GM12878 (cell line): ENCODE data around the gene PATJ. TPM values are rescaled to one million over a fixed set of nuclear protein-coding genes. Genes with fewer than 3 reads are reported as not detected.

Experiments
- ATAC-seq: fragments of 200-7000 bp; cut with Tn5 transposase; 3 replicates; pipeline ENCODE4 v1.9.1; 2020; ENCODE audit warnings: mild to moderate bottlenecking, moderate library complexity
- BruUV-seq: library from RNA; stranded (reverse); fragments of 400-500 nt; replicated peaks from 2 replicates; lab custom pipeline; 2021; lab: Mats Ljungman, UMichigan
- CTCF ChIA-PET: fragments of 300-600 bp; sonication (Branson Sonifier 250); formaldehyde crosslinking; extraction: SDS; loops from one replicate; lab custom pipeline; 2021; ENCODE audit warnings: inconsistent platforms; lab: Yijun Ruan, JAX
- POLR2A ChIA-PET: fragments of 350-600 bp; formaldehyde crosslinking; extraction: SDS; loops from one replicate; lab custom pipeline; 2021; ENCODE audit warnings: inconsistent platforms; lab: Charles Lee
- RAD21 ChIA-PET: fragments of 300-600 bp; sonication (Branson Sonifier 250); formaldehyde crosslinking; loops from one replicate; lab custom pipeline; 2023; ENCODE audit warnings: antibody characterized with exemption; ENCODE audit not compliant: unreplicated experiment; lab: Charles Lee
- SMC1A ChIA-PET: fragments of 300-600 bp; sonication (Branson Sonifier 250); formaldehyde crosslinking; loops from one replicate; lab custom pipeline; 2023; ENCODE audit not compliant: unreplicated experiment, uncharacterized antibody; lab: Charles Lee
- DNase-seq: peaks from one replicate; pipeline ENCODE4 v3.0.0-alpha.2; 2011; ENCODE audit warnings: low read depth, low spot score
- FAIRE-seq: peaks from 3 replicates; lab custom pipeline; 2011; peaks lifted over from hg19 to GRCh38; lab: Jason Lieb, UNC
- H2AFZ ChIP-seq: 2 replicates; pipeline ENCODE4 v1.6.0; 2011; ENCODE audit warnings: low read depth, low read length, control low read depth; ENCODE audit not compliant: control insufficient read depth
- H3K27ac ChIP-seq: 2 replicates; pipeline ENCODE4 v1.5.1; 2011; ENCODE audit warnings: control low read depth; ENCODE audit not compliant: control insufficient read depth, insufficient read depth
- H3K27me3 ChIP-seq, 2 experiments: replicated peaks in 1 of 2; 2 replicates each; pipeline versions ENCODE4 v1.6.0 to v1.6.1; 2011; ENCODE audit warnings: low read length in 1 of 2; ENCODE audit not compliant: control insufficient read depth in 2 of 2, insufficient read depth in 2 of 2
- H3K36me3 ChIP-seq, 2 experiments: 2 replicates each; pipeline ENCODE4 v1.5.1; 2011; ENCODE audit warnings: low read length in 1 of 2; ENCODE audit not compliant: control insufficient read depth in 2 of 2, insufficient read depth in 2 of 2
- H3K4me1 ChIP-seq: 2 replicates; pipeline ENCODE4 v1.6.1; 2011; ENCODE audit warnings: mild to moderate bottlenecking, low read length, moderate library complexity, mixed read lengths; ENCODE audit not compliant: control insufficient read depth, insufficient read depth
- H3K4me2 ChIP-seq: 2 replicates; pipeline ENCODE4 v1.6.0; 2011; ENCODE audit warnings: control low read depth; ENCODE audit not compliant: control insufficient read depth, insufficient read depth
- H3K4me3 ChIP-seq: fragments of 200-600 bp; sonication (generic); 2 replicates; pipeline ENCODE4 v1.5.1; 2016
- H3K79me2 ChIP-seq: 2 replicates; pipeline ENCODE4 v1.6.0; 2011; ENCODE audit warnings: low read length; ENCODE audit not compliant: control insufficient read depth, insufficient read depth
- H3K9ac ChIP-seq: 2 replicates; pipeline ENCODE4 v1.8.0; 2011; ENCODE audit warnings: low read length, control low read depth, mixed read lengths; ENCODE audit not compliant: control insufficient read depth, insufficient read depth
- H3K9me3 ChIP-seq: replicated peaks from 3 replicates; pipeline ENCODE4 v1.5.1; 2011; ENCODE audit warnings: mild to moderate bottlenecking, low read length; ENCODE audit not compliant: control insufficient read depth, insufficient read depth
- H4K20me1 ChIP-seq: 2 replicates; pipeline ENCODE4 v1.6.0; 2011; ENCODE audit not compliant: control insufficient read depth, insufficient read depth
- ASH2L ChIP-seq: fragments of 300-600, 200-600 bp; sonication (generic); IDR thresholded peaks from 2 replicates; pipeline ENCODE4 v1.6.1; 2017; ENCODE audit warnings: low read depth, mild to moderate bottlenecking, borderline replicate concordance
- BCL3 ChIP-seq: IDR thresholded peaks from 2 replicates; pipeline ENCODE4 v1.6.1; 2011; ENCODE audit warnings: borderline replicate concordance, low read depth, mild to moderate bottlenecking, moderate library complexity, low read length; ENCODE audit not compliant: insufficient read depth, poor library complexity, severe bottlenecking
- BCLAF1 ChIP-seq: fragments of 450-650 bp; IDR thresholded peaks from 2 replicates; pipeline ENCODE4 v1.6.1; 2017; ENCODE audit warnings: antibody characterized with exemption, mild to moderate bottlenecking, moderate library complexity
- CHD4 ChIP-seq: fragments of 200-600 bp; sonication (generic); IDR thresholded peaks from 2 replicates; pipeline ENCODE4 v1.6.1; 2016; ENCODE audit warnings: mild to moderate bottlenecking
- HDAC2 ChIP-seq: fragments of 200-600 bp; sonication (generic); IDR thresholded peaks from 2 replicates; pipeline ENCODE4 v1.6.1; 2017
- PML ChIP-seq: IDR thresholded peaks from 2 replicates; pipeline ENCODE4 v1.6.1; 2012; ENCODE audit warnings: low read length, inconsistent platforms
- RB1 ChIP-seq: fragments of 450-650 bp; formaldehyde crosslinking; IDR thresholded peaks from 2 replicates; pipeline ENCODE4 v1.6.1; 2017; ENCODE audit warnings: mild to moderate bottlenecking, borderline replicate concordance
- TCF12 ChIP-seq: IDR thresholded peaks from 2 replicates; pipeline ENCODE4 v1.6.1; 2011; ENCODE audit warnings: low read depth, mild to moderate bottlenecking, low read length
- YBX1 ChIP-seq: fragments of 450-650 bp; IDR thresholded peaks from 2 replicates; pipeline ENCODE4 v1.6.1; 2016; ENCODE audit warnings: antibody characterized with exemption
- ZSCAN29 ChIP-seq: fragments of 450-650 bp; IDR thresholded peaks from 2 replicates; pipeline ENCODE4 v1.6.1; 2017; ENCODE audit warnings: mild to moderate bottlenecking, moderate library complexity
- WGBS: methylation state at CpG from one replicate; pipeline ENCODE4 v1.1.6; 2016; ENCODE audit warnings: low lambda C conversion rate; ENCODE audit not compliant: insufficient replicate concordance, insufficient coverage; ENCODE audit errors: missing lambda C conversion rate; 5-methylcytosine and 5-hydroxymethylcytosine counted together
- in situ Hi-C: fragments of 300-500 bp; cut with MboI; formaldehyde crosslinking; loops from 9 replicates; pipeline ENCODE4 v1.14.3; 2018; ENCODE audit warnings: mixed read lengths
- intact Hi-C: fragments of 100-400 bp; cut with micrococcal nuclease; formaldehyde crosslinking; loops from one replicate; pipeline ENCODE4 v1.14.2; 2022; ENCODE audit not compliant: unreplicated experiment
- polyA plus RNA-seq, 11 experiments: library from polyadenylated mRNA; depleted of rRNA in 4 of 11; unstranded in 6 of 11; stranded (reverse) in 5 of 11; fragments of >200 nt; fragmentation: Nextera tagmentation in 4 of 11; fragmentation: Illumina TruSeq in 1 of 11; extraction: Ambion mirVana in 4 of 11; extraction: Trizol in 1 of 11; gene quantifications; 1 replicate in 1 of 11; 2 replicates in 10 of 11; pipeline versions ENCODE4 v1.2.1 to v1.2.3, GENCODE V29; 2011 to 2016; ENCODE audit warnings: inconsistent platforms in 2 of 11, missing spikeins in 2 of 11, low read depth in 1 of 11
- total RNA-seq, 4 experiments: library from RNA; depleted of rRNA in 3 of 4; stranded (reverse); fragments of >200 nt in 3 of 4; fragmentation: Illumina TruSeq in 1 of 4; extraction: Trizol in 1 of 4; gene quantifications; 2 replicates each; pipeline versions ENCODE4 v1.2.1 to v1.2.3, GENCODE V29; 2013 to 2021
- TF ChIP-seq, protein P1 (sequence below): IDR thresholded peaks from 2 replicates; pipeline ENCODE4 v1.6.1; 2011; ENCODE audit warnings: borderline replicate concordance, low read depth, mild to moderate bottlenecking, moderate library complexity, mixed read lengths, low read length; ENCODE audit not compliant: insufficient read depth; ENCODE audit errors: extremely low read length
- TF ChIP-seq, protein P2 (sequence below): fragments of 450-650 bp; IDR thresholded peaks from 2 replicates; pipeline ENCODE4 v1.6.1; 2017; ENCODE audit warnings: mild to moderate bottlenecking

Gene PATJ
- total and polyA plus RNA-seq, 10 of the 15 experiments (the other 5 are each of a cell fraction or from before 2014, with no cell fraction given), result 2.8 to 13.9 (median 6.9) TPM

DNA sequence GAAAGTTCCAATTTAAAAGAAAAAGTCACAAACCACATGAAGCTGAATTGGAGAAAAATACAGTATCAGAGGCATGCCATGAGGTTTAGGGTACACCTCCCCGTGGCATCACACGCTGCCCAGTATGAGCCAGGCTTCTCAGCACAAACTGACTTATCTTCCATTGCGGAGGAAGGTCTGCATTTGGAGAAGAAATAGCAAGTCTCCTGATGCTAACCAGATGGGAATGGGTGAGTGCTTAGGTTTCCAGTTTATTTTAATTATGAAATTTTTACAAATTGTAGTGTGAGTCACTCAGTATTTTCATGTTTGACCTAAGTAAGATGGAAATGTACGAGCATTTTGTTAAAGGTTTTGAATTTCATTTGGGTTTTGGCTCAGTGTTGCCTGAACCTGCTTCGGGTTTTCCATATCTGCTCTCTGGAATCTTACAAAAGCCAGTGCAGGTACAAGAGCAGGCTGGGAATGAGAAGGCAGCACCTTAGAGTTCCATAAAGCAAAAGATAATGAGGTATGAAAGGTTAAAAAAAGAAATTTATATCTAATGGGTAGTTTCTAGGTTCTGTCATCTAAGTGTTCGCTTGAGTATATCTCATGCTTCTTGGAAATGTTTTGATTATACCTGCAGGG is 213.9 kb downstream of the PATJ start (continued):
- TF ChIP-seq ASH2L (no peak), YBX1 (no peak), ZSCAN29 (no peak), RB1 (no peak)
- TF ChIP-seq, protein P1, sequence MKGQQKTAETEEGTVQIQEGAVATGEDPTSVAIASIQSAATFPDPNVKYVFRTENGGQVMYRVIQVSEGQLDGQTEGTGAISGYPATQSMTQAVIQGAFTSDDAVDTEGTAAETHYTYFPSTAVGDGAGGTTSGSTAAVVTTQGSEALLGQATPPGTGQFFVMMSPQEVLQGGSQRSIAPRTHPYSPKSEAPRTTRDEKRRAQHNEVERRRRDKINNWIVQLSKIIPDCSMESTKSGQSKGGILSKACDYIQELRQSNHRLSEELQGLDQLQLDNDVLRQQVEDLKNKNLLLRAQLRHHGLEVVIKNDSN, result no peak

GRCh38 chr1:61956784-61957183 is 214.5 kb downstream of the PATJ start:
- no peak for ATAC-seq
- ChIA-PET SMC1A (no interaction called here), RAD21 (no interaction called here), CTCF (no interaction called here), POLR2A (no interaction called here)
- FAIRE-seq, result no peak
- in situ Hi-C loops, result no loop called here
- Histone ChIP-seq H3K4me3 (no peak overlapping the region), H3K79me2 (no peaks in the 10 kb centered on the region), H3K9me3 (no peaks in the 10 kb centered on the region), H3K9ac (no peak overlapping the region), H3K27ac (no peak overlapping the region), H3K4me1 (no peaks in the 10 kb centered on the region), H3K27me3 (no peaks in the 10 kb centered on the region), H2AFZ (no peak overlapping the region), H3K4me2 (no peak overlapping the region), H3K36me3 (no peaks in the 10 kb centered on the region), H4K20me1 (no peaks in the 10 kb centered on the region)
- WGBS, result 44% methylated on average over 2 of the region's 2 CpGs
- DNase-seq, result no peak
- BruUV-seq, result no TSS peak
- intact Hi-C loops, result loop anchor here (10.0 kb wide), 1 partner anchor 168 kb away; no protein-coding TSS in a partner anchor
- no peak for TF ChIP-seq TCF12
- TF ChIP-seq, protein P1, result no peak
- no peak for TF ChIP-seq PML
- TF ChIP-seq BCLAF1, result no peak
- TF ChIP-seq CHD4, result no peak
- no peak for TF ChIP-seq BCL3
- no peak for TF ChIP-seq HDAC2
- TF ChIP-seq, protein P2, sequence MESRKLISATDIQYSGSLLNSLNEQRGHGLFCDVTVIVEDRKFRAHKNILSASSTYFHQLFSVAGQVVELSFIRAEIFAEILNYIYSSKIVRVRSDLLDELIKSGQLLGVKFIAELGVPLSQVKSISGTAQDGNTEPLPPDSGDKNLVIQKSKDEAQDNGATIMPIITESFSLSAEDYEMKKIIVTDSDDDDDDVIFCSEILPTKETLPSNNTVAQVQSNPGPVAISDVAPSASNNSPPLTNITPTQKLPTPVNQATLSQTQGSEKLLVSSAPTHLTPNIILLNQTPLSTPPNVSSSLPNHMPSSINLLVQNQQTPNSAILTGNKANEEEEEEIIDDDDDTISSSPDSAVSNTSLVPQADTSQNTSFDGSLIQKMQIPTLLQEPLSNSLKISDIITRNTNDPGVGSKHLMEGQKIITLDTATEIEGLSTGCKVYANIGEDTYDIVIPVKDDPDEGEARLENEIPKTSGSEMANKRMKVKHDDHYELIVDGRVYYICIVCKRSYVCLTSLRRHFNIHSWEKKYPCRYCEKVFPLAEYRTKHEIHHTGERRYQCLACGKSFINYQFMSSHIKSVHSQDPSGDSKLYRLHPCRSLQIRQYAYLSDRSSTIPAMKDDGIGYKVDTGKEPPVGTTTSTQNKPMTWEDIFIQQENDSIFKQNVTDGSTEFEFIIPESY, result no peak
